ENCODE measurements around the gene ADD1.

Gene ADD1

GRCh38 chr4:2837110-2837903 lies 6.3 kb upstream of the ADD1 start:
- no peak for DNase-seq

- peak in 1 of 2 donors; percentile 86 for DNase-seq
Observed at GRCh38 chr4:2837904-2838496, 5.6 kb upstream of the ADD1 start.

- no peak for DNase-seq
Observed at GRCh38 chr4:2839060-2839459, 4.6 kb upstream of the ADD1 start.

GRCh38 chr4:2842687-2843262 lies 869 bp upstream of the ADD1 start:
- DNase-seq, result no peak

- DNase-seq, result no peak
Observed at GRCh38 chr4:2843941-2844584, 419 bp downstream of the ADD1 start.

GRCh38 chr4:2846172-2846571 lies 2.5 kb downstream of the ADD1 start:
- no peak for DNase-seq

GRCh38 chr4:2847302-2847871 lies 3.7 kb downstream of the ADD1 start:
- no peak for DNase-seq

GRCh38 chr4:2848449-2848848 lies 4.8 kb downstream of the ADD1 start:
- no peak for DNase-seq

- DNase-seq, result no peak
Observed at GRCh38 chr4:2849267-2850152, 5.9 kb downstream of the ADD1 start.

GRCh38 chr4:2850966-2851798 lies 7.5 kb downstream of the ADD1 start:
- DNase-seq, result no peak

- DNase-seq, result no peak
Observed at GRCh38 chr4:2852481-2852921, 8.9 kb downstream of the ADD1 start.

GRCh38 chr4:2855584-2855983 lies 11.9 kb downstream of the ADD1 start:
- DNase-seq, result no peak

- DNase-seq, result no peak
Observed at GRCh38 chr4:2856266-2856665, 12.6 kb downstream of the ADD1 start.

GRCh38 chr4:2857349-2857927 lies 13.8 kb downstream of the ADD1 start:
- DNase-seq, result no peak

GRCh38 chr4:2858451-2859217 lies 15.0 kb downstream of the ADD1 start:
- DNase-seq, result no peak

GRCh38 chr4:2859514-2859913 lies 15.9 kb downstream of the ADD1 start:
- DNase-seq, result no peak

- no peak for DNase-seq
Observed at GRCh38 chr4:2860391-2861348, 17.0 kb downstream of the ADD1 start.

- no peak for DNase-seq
Observed at GRCh38 chr4:2861631-2862436, 18.2 kb downstream of the ADD1 start.

Data from bone marrow (tissue), 2 donors.